T-helper 17 cell (primary cell): Measurements from ENCODE around the gene DHRS11. TPM values are rescaled to one million over a fixed set of nuclear protein-coding genes. Genes with fewer than 3 reads are reported as not detected.

Source experiments
- ATAC-seq: fragments of 150-1000 bp; cut with Tn5 transposase; 2 replicates; pipeline ENCODE4 v1.10.0; 2021; ENCODE audit warnings: mild to moderate bottlenecking, moderate library complexity
- DNase-seq, 3 donors: peaks; one replicate each; pipeline versions ENCODE4 v3.0.0 to v3.0.0-alpha.2; 2020 to 2021
- H3K9me3 ChIP-seq: one replicate; pipeline ENCODE4 v1.7.0; 2013; ENCODE audit warnings: low read length, mild to moderate bottlenecking; ENCODE audit not compliant: control insufficient read depth, poor library complexity, severe bottlenecking
- H3K27ac Mint-ChIP-seq: one replicate; pipeline ENCODE4 v1.8.0; 2022; ENCODE audit warnings: mild to moderate bottlenecking, moderate library complexity, mixed read lengths
- H3K27me3 Mint-ChIP-seq: one replicate; pipeline ENCODE4 v1.8.0; 2022; ENCODE audit warnings: mixed read lengths
- H3K36me3 Mint-ChIP-seq: one replicate; pipeline ENCODE4 v1.8.0; 2022; ENCODE audit warnings: low read depth, mixed read lengths
- H3K4me1 Mint-ChIP-seq: one replicate; pipeline ENCODE4 v1.8.0; 2022; ENCODE audit warnings: mild to moderate bottlenecking, mixed read lengths
- H3K4me3 Mint-ChIP-seq: one replicate; pipeline ENCODE4 v1.8.0; 2022; ENCODE audit warnings: mild to moderate bottlenecking, moderate library complexity, mixed read lengths
- total RNA-seq, 4 donors: library from RNA in 2 of 4; stranded (reverse) in 2 of 4; gene quantifications; one replicate each; pipeline ENCODE4 v1.2.3 and lab custom pipeline; 2022 to 2026

Gene DHRS11
- total RNA-seq, 2 donors from 2014 or later = 2.7 to 3.8 TPM

DNA sequence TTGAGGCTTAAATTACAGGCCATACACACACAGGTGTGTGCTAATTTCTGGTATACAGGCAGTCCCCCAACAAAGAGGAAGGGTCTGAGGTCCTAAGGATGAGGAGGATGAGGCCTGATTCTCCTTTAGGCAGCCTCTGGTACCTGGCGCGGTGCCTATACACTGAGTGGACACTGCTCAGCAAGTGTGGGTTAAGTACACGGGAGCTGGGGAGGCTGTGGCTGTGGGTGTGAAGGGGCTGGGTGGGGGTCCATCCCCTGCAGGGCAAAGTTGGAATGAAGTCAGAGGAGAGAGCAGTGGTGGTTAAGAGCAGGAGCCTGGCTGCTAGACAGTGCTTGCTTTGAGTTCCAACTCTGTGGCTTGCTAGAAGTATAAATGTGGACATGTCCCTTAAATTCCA, 20.6 kb downstream of the DHRS11 start:
- H3K36me3 Mint-ChIP-seq = no peaks in the 10 kb centered on the region
- DNase-seq (no peak), ATAC-seq (no peak)
- no peaks in the 10 kb centered on the region for H3K27me3 Mint-ChIP-seq
- H3K27ac Mint-ChIP-seq = no peak overlapping the region
- H3K4me1 Mint-ChIP-seq = peaks cover 10% of the 10 kb centered on the region
- no peaks in the 10 kb centered on the region for H3K9me3 ChIP-seq
- no peak overlapping the region for H3K4me3 Mint-ChIP-seq

GRCh38 chr17:36613155-36613554, 21.5 kb downstream of the DHRS11 start:
- H3K27ac Mint-ChIP-seq = no peak overlapping the region
- no peaks in the 10 kb centered on the region for H3K36me3 Mint-ChIP-seq
- no peaks in the 10 kb centered on the region for H3K9me3 ChIP-seq
- H3K27me3 Mint-ChIP-seq = no peaks in the 10 kb centered on the region
- no peak overlapping the region for H3K4me3 Mint-ChIP-seq
- H3K4me1 Mint-ChIP-seq = peaks cover 6% of the 10 kb centered on the region
- DNase-seq (no peak), ATAC-seq (no peak)

GRCh38 chr17:36614081-36614480, 22.4 kb downstream of the DHRS11 start:
- ATAC-seq = no peak
- H3K27ac Mint-ChIP-seq = no peak overlapping the region
- H3K27me3 Mint-ChIP-seq = no peaks in the 10 kb centered on the region
- DNase-seq = no peak
- peaks cover 6% of the 10 kb centered on the region for H3K4me1 Mint-ChIP-seq
- no peaks in the 10 kb centered on the region for H3K36me3 Mint-ChIP-seq
- H3K4me3 Mint-ChIP-seq = no peak overlapping the region
- no peaks in the 10 kb centered on the region for H3K9me3 ChIP-seq

DNA sequence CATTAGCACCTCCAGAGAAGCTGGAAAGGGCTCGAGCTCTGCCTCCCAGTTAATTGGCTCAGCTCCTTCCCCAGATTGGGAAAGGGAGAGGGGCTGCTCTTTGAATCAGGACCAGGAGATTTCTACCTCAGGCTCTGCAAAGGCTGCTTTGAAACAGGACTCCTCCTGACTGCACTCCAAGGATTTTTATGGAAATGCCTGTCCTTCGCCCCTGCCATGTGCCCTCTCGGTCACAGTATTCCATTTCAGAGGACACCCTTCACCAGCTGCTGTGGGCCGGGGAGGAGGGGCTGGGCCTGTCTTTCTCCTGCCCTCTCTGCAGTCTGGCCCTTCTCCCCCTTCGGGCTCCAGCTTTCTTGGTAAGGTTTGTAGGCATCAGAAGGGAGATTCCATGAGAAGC, 23.3 kb downstream of the DHRS11 start:
- Mint-ChIP-seq H3K27me3 (no peaks in the 10 kb centered on the region), H3K36me3 (no peaks in the 10 kb centered on the region), H3K4me1 (no peaks in the 10 kb centered on the region), H3K27ac (no peak overlapping the region), H3K4me3 (no peak overlapping the region)
- H3K9me3 ChIP-seq = no peaks in the 10 kb centered on the region
- ATAC-seq (no peak), DNase-seq (no peak)

DNA sequence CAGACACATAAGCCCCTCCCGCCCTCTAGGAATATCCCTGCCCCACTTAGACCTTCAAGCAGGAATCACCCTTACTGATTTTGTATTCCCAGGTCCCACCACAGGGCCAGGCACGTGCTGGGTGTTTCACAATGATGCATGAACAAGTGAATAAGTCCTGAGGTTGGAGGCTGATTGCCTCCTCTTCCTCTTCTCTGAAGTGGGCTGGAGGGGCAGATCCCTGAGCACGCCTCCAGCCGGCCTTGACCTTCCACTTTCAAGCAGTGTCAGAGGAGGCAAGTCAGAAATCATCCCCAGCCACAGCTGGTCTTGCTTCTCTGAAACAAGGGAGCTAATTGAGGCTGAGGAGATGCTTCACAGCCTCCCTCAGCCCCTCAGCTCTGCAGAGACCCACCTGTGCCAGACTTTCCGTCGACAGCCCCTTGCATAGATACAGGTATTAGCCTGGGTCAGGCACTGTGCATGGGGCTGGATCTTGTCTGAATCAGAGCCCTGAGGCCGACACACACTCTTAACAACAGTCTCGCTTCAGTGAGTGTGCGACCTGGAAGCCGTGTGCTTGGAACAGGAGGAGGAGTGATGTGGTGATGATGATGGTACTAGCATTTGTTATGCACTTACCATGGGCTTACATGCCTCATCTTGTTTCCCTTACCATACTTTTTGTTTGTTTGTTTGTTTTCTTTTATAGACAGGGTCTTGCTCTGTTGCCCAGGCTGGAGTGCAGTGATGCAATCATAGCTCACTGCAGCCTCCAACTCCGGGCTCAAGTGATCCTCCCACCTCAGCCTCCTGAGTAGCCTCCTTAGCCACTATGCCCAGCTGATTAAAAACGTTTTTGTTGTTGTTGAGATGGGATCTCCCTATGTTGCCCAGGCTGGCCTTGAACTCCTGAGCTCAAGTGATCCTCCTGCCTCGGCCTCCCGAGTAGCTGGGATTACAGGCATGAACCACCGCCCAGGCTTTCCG, 24.7 kb downstream of the DHRS11 start:
- Mint-ChIP-seq H3K36me3 (no peaks in the 10 kb centered on the region), H3K4me3 (no peak overlapping the region), H3K4me1 (peaks cover 3% of the 10 kb centered on the region), H3K27ac (no peak overlapping the region), H3K27me3 (no peaks in the 10 kb centered on the region)
- DNase-seq (no peak), ATAC-seq (no peak)
- H3K9me3 ChIP-seq = no peaks in the 10 kb centered on the region

GRCh38 chr17:36617773-36618172, 26.1 kb downstream of the DHRS11 start:
- Mint-ChIP-seq H3K27ac (no peak overlapping the region), H3K36me3 (no peaks in the 10 kb centered on the region), H3K27me3 (no peaks in the 10 kb centered on the region), H3K4me1 (peaks cover 9% of the 10 kb centered on the region), H3K4me3 (no peak overlapping the region)
- no peak for DNase-seq
- no peaks in the 10 kb centered on the region for H3K9me3 ChIP-seq
- ATAC-seq = no peak

- H3K27ac Mint-ChIP-seq = no peak overlapping the region
- H3K4me3 Mint-ChIP-seq = no peak overlapping the region
- H3K36me3 Mint-ChIP-seq = no peaks in the 10 kb centered on the region
- H3K27me3 Mint-ChIP-seq = no peaks in the 10 kb centered on the region
- ATAC-seq (no peak), DNase-seq (no peak)
- peaks cover 11% of the 10 kb centered on the region for H3K4me1 Mint-ChIP-seq
- H3K9me3 ChIP-seq = no peaks in the 10 kb centered on the region
Observed at GRCh38 chr17:36623281-36623680, 31.6 kb downstream of the DHRS11 start.

DNA sequence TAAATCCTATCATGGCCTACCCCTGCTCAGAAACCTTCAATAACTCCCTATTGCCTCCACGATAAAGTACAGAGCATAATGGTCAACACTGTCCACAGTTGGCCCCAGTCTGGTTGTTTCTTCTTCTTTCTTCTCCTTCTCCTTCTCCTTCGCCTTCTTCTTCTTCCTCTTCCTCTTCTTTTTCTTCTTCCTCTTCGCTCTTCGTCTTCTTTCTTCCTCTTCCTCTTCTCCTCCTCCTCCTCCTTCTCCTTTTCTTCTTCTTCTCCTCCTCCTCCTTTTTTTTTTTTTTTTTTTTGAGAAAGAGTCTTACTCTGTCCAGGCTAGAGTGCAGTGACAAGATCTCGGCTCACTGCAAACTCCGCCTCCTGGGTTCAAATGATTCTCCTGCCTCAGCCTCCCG, 33.5 kb downstream of the DHRS11 start:
- peaks cover under 1% of the 10 kb centered on the region for H3K27me3 Mint-ChIP-seq
- DNase-seq = no peak
- ATAC-seq = no peak
- no peak overlapping the region for H3K4me3 Mint-ChIP-seq
- no peaks in the 10 kb centered on the region for H3K9me3 ChIP-seq
- H3K36me3 Mint-ChIP-seq = no peaks in the 10 kb centered on the region
- H3K27ac Mint-ChIP-seq = no peak overlapping the region
- H3K4me1 Mint-ChIP-seq = peaks cover 16% of the 10 kb centered on the region

DNA sequence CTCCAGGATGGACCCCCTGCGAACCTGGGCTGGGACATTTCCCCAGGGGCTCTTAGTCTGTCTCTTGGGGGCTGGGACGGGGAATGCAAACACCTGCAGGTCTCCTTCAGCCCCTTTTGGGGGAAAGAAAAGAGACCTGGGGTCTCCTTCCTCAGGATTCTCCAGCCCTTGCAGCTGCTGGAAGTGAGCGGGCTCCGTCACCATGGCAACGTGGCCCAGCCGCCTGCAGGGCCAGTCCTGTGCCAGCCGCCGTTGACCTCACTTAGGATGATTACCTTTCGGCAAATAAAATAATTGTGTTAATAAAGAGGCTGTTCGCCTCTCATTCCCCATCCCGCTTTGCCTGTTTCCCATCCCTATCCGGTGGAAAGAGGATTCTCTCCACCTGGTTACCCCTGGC, 35.4 kb downstream of the DHRS11 start:
- Mint-ChIP-seq H3K27ac (no peak overlapping the region), H3K27me3 (peaks cover 14% of the 10 kb centered on the region), H3K4me3 (no peak overlapping the region), H3K36me3 (no peaks in the 10 kb centered on the region), H3K4me1 (peaks cover 9% of the 10 kb centered on the region)
- no peaks in the 10 kb centered on the region for H3K9me3 ChIP-seq
- no peak for ATAC-seq
- no peak for DNase-seq

GRCh38 chr17:36628576-36628975, 36.9 kb downstream of the DHRS11 start:
- H3K9me3 ChIP-seq = no peaks in the 10 kb centered on the region
- peaks cover 23% of the 10 kb centered on the region for H3K27me3 Mint-ChIP-seq
- ATAC-seq (no peak), DNase-seq (no peak)
- H3K27ac Mint-ChIP-seq = no peak overlapping the region
- no peaks in the 10 kb centered on the region for H3K36me3 Mint-ChIP-seq
- H3K4me1 Mint-ChIP-seq = peaks cover 11% of the 10 kb centered on the region
- H3K4me3 Mint-ChIP-seq = no peak overlapping the region

- ATAC-seq (peak; percentile 91), DNase-seq (peak; percentile 66 to 78 (median 67))
- no peak overlapping the region for H3K27ac Mint-ChIP-seq
- no peaks in the 10 kb centered on the region for H3K36me3 Mint-ChIP-seq
- peaks cover 28% of the 10 kb centered on the region for H3K27me3 Mint-ChIP-seq
- peaks cover 9% of the 10 kb centered on the region for H3K4me1 Mint-ChIP-seq
- no peak overlapping the region for H3K4me3 Mint-ChIP-seq
- H3K9me3 ChIP-seq = no peaks in the 10 kb centered on the region
Observed at GRCh38 chr17:36629252-36629847, 37.7 kb downstream of the DHRS11 start.

GRCh38 chr17:36629970-36630502, 38.4 kb downstream of the DHRS11 start:
- peaks cover 1% of the 10 kb centered on the region for H3K36me3 Mint-ChIP-seq
- DNase-seq (no peak), ATAC-seq (no peak)
- H3K4me1 Mint-ChIP-seq = peaks cover 10% of the 10 kb centered on the region
- H3K9me3 ChIP-seq = no peaks in the 10 kb centered on the region
- H3K27me3 Mint-ChIP-seq = peaks cover 35% of the 10 kb centered on the region
- H3K4me3 Mint-ChIP-seq = no peak overlapping the region
- no peak overlapping the region for H3K27ac Mint-ChIP-seq

DNA sequence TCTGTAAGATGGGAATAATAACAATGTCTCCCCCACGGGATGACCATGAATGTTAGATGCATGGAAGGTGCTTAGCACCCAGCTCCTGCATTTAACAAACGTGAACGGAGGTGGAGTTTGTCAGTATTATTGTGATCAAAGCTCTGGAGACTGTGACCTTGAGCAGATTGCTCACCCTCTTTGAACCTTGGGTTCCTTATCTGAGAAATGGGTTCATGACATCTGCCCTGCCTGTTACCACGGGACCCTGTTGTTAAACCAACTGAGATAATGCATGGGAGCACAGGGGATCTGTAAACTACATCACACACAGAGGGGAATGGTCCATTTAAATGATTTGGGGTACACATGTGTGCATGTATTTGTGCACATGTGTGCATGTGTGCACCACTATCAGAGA, 39.3 kb downstream of the DHRS11 start:
- DNase-seq (no peak), ATAC-seq (no peak)
- no peaks in the 10 kb centered on the region for H3K9me3 ChIP-seq
- H3K4me3 Mint-ChIP-seq = no peak overlapping the region
- no peak overlapping the region for H3K27ac Mint-ChIP-seq
- peaks cover 39% of the 10 kb centered on the region for H3K27me3 Mint-ChIP-seq
- H3K4me1 Mint-ChIP-seq = peaks cover 12% of the 10 kb centered on the region
- H3K36me3 Mint-ChIP-seq = peaks cover 3% of the 10 kb centered on the region
